Measurements from ENCODE around the gene ARPC3. TPM values are rescaled to one million over a fixed set of nuclear protein-coding genes. Genes with fewer than 3 reads are reported as not detected.
A peak's percentile ranks its signal among the peaks of the same experiment; 100 is the strongest.

Gene ARPC3
- total and polyA plus RNA-seq, 2 of the 4 experiments (the other 2 are of a cell fraction): 192 to 204 TPM

DNA sequence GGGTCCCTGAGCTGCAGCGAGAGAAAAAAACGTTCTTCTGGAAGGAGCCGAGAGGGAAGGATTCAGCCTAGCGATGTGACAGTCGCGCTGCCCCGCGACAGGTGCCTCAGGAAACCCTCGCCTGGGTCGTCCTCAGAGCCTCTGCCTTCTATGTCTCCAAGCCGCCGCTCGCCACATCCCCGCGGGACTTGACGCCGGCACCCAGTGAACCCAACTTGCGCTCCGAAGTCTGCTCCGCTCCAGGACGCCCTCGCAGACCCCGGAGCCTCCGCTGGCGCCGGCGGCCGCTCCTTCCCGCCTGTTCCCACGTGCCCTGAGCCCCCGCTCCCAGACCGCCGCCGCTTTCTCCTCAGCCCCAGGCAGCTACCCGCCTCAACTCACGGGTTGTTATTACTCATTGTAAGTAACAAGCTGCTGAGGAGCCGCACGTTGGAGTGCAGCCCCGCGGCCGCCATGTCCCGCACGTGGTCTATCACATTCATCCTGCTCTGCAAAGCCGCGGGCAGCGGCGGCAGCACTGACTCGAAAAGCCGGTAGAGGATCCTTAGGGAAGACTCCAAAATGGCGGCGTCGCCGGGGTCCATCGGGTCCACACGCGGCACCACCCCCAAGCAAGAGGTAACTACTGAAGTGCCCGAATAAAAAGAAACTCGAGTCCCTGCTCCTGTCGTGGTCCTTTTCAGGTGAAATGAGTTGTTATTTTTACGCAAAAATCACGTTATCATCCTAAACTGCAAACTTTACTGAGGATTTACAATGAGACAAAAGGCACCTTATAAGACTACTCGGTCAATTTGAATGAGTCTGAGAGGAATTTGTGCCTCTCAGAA is 46.8 kb downstream of the ARPC3 start, which contains the start of gene ANAPC7 (continued):
- TF ChIP-seq SMC3 (IDR thresholded peaks at IDR 0.05; ENCODE audit: low read depth, low read length) (0 out of 2 replicates have a peak, but pooled peaks have one; percentile 16), BHLHE40 (IDR thresholded peaks at IDR 0.05; ENCODE audit: low read depth, low read length) (no peak)

Small RNA genes within 50 kb of the gene (microRNA-seq; reads per million reads assigned to microRNA genes)
- not detected for gene RF00278 (ENCODE audit: insufficient read depth, insufficient read length)

Small RNA genes within 50 kb of the gene (small RNA-seq; reads per million reads assigned to genes)
- 0 reads per million in 5 experiments for gene RF00278

Other genes with a start within 250 kb of the ARPC3 start
- 225 and 230 TPM in 2 replicates for gene ATP2A2, start 169.1 kb downstream of the ARPC3 start, total RNA-seq (2012; rRNA removed)
- 148 and 166 TPM in 2 replicates for gene ATP2A2, start 169.1 kb downstream of the ARPC3 start, polyA plus RNA-seq (2012; rRNA removed)
- 57.9 and 61.4 TPM in 2 replicates for gene ANAPC7, start 46.6 kb downstream of the ARPC3 start, total RNA-seq (2012; rRNA removed)
- gene ANAPC7, start 46.6 kb downstream of the ARPC3 start, polyA plus RNA-seq (2012; rRNA removed): 38.7 and 46.4 TPM in 2 replicates
- gene GPN3, start 17.9 kb upstream of the ARPC3 start, total RNA-seq (2012; rRNA removed): 7.7 and 24.7 TPM in 2 replicates
- 11.4 and 14.9 TPM in 2 replicates for gene GPN3, start 17.9 kb upstream of the ARPC3 start, polyA plus RNA-seq (2012; rRNA removed)
- 14.0 and 18.9 TPM in 2 replicates for gene FAM216A, start 18.5 kb upstream of the ARPC3 start, total RNA-seq (2012; rRNA removed)
- 31.1 and 31.4 TPM in 2 replicates for gene FAM216A, start 18.5 kb upstream of the ARPC3 start, polyA plus RNA-seq (2012; rRNA removed)
- gene VPS29, start 51.8 kb upstream of the ARPC3 start, total RNA-seq (2012; rRNA removed): 102 and 150 TPM in 2 replicates
- gene VPS29, start 51.8 kb upstream of the ARPC3 start, polyA plus RNA-seq (2012; rRNA removed): 116 and 122 TPM in 2 replicates
- gene RAD9B, start 52.0 kb upstream of the ARPC3 start, total RNA-seq (2012; rRNA removed): 0.18 and 0.56 TPM in 2 replicates
- gene RAD9B, start 52.0 kb upstream of the ARPC3 start, polyA plus RNA-seq (2012; rRNA removed): 0.09 TPM in 2 replicates
- gene PPTC7, start 133.0 kb upstream of the ARPC3 start, total RNA-seq (2012; rRNA removed): 4.1 and 4.7 TPM in 2 replicates
- gene PPTC7, start 133.0 kb upstream of the ARPC3 start, polyA plus RNA-seq (2012; rRNA removed): 5.9 and 6.8 TPM in 2 replicates
- gene TCTN1, start 163.8 kb upstream of the ARPC3 start, total RNA-seq (2012; rRNA removed): 11.1 and 11.7 TPM in 2 replicates
- gene TCTN1, start 163.8 kb upstream of the ARPC3 start, polyA plus RNA-seq (2012; rRNA removed): 17.5 and 18.8 TPM in 2 replicates
- gene HVCN1, start 238.8 kb upstream of the ARPC3 start, total RNA-seq (2012; rRNA removed): 1.4 and 2.0 TPM in 2 replicates
- gene HVCN1, start 238.8 kb upstream of the ARPC3 start, polyA plus RNA-seq (2012; rRNA removed): 1.3 and 1.9 TPM in 2 replicates

Data from IMR-90 (cell line).